Measurements from ENCODE around the gene BORCS6.
"Not testable (repeated sequence)": the region's sequence is repeated elsewhere in the genome, so short reads cannot be mapped to it uniquely, and the experiment has no call there.

BORCS6 gene

GRCh38 chr17:8173056-8173870, 16.7 kb downstream of the BORCS6 start:
- peak; percentile 86 for FAIRE-seq

- not testable (repeated sequence) for FAIRE-seq
Observed at GRCh38 chr17:8170186-8170585, 19.8 kb downstream of the BORCS6 start.

GRCh38 chr17:8167526-8167925, 22.5 kb downstream of the BORCS6 start:
- FAIRE-seq: no peak

GRCh38 chr17:8166731-8167130, 23.2 kb downstream of the BORCS6 start:
- no peak for FAIRE-seq

GRCh38 chr17:8164815-8165131, 25.2 kb downstream of the BORCS6 start:
- FAIRE-seq: no peak

- no peak for FAIRE-seq
Observed at GRCh38 chr17:8163978-8164814, 25.8 kb downstream of the BORCS6 start.

- FAIRE-seq: no peak
Observed at GRCh38 chr17:8162997-8163977, 26.7 kb downstream of the BORCS6 start.

GRCh38 chr17:8162233-8162996, 27.6 kb downstream of the BORCS6 start, which contains the start of gene VAMP2:
TSS of gene VAMP2 (minus strand) at chr17:8162948. CDS start at chr17:8162879, 69 bp downstream.
- FAIRE-seq: no peak

GRCh38 chr17:8161289-8162232, 28.4 kb downstream of the BORCS6 start:
- FAIRE-seq: no peak

- no peak for FAIRE-seq
Observed at GRCh38 chr17:8160741-8161221, 29.2 kb downstream of the BORCS6 start.

- FAIRE-seq: no peak
Observed at GRCh38 chr17:8160224-8160577, 29.8 kb downstream of the BORCS6 start.

- no peak for FAIRE-seq
Observed at GRCh38 chr17:8159459-8160223, 30.3 kb downstream of the BORCS6 start.

GRCh38 chr17:8159032-8159400, 31.0 kb downstream of the BORCS6 start:
- FAIRE-seq: no peak

GRCh38 chr17:8158267-8159031, 31.5 kb downstream of the BORCS6 start:
- peak; percentile 93 for FAIRE-seq

GRCh38 chr17:8156246-8156992, 33.6 kb downstream of the BORCS6 start:
- peak; percentile 99 for FAIRE-seq

- no peak for FAIRE-seq
Observed at GRCh38 chr17:8155996-8156245, 34.1 kb downstream of the BORCS6 start.

GRCh38 chr17:8155231-8155995, 34.6 kb downstream of the BORCS6 start:
- no peak for FAIRE-seq

- FAIRE-seq: no peak
Observed at GRCh38 chr17:8154608-8155155, 35.3 kb downstream of the BORCS6 start.

Data from A204.1 (cell line).